Nephron (organoid): ENCODE results near the gene MTA1.

Experiments
- H3K27ac Mint-ChIP-seq, 3 experiments: 2 replicates each; pipeline ENCODE4 v1.8.0; 2020; ENCODE audit warnings: mixed read lengths in 3 of 3, mild to moderate bottlenecking in 2 of 3, moderate library complexity in 1 of 3
- H3K27me3 Mint-ChIP-seq: 2 replicates; pipeline ENCODE4 v1.8.0; 2021; ENCODE audit warnings: low read depth, mild to moderate bottlenecking, moderate library complexity, mixed read lengths
- H3K36me3 Mint-ChIP-seq: 2 replicates; pipeline ENCODE4 v1.8.0; 2020; ENCODE audit warnings: low read depth, mixed read lengths
- H3K4me1 Mint-ChIP-seq: 2 replicates; pipeline ENCODE4 v1.8.0; 2020; ENCODE audit warnings: mixed read lengths
- H3K4me3 Mint-ChIP-seq, 3 experiments: 2 replicates each; pipeline ENCODE4 v1.8.0; 2020; ENCODE audit warnings: mild to moderate bottlenecking in 3 of 3, mixed read lengths in 3 of 3, moderate library complexity in 2 of 3
- H3K9me3 Mint-ChIP-seq: 2 replicates; pipeline ENCODE4 v1.8.0; 2020; ENCODE audit warnings: mixed read lengths
- CTCF ChIP-seq, 3 experiments: fragments of 200-600 bp; sonication (generic); IDR thresholded peaks; one replicate each; pipeline ENCODE4 v1.5.0; 2021; ENCODE audit warnings: antibody characterized with exemption in 3 of 3; ENCODE audit not compliant: unreplicated experiment in 3 of 3

MTA1 gene

GRCh38 chr14:105450123-105450505 is 30.5 kb downstream of the MTA1 start:
- no peak overlapping the region for H3K4me3 Mint-ChIP-seq
- H3K27me3 Mint-ChIP-seq, result no peaks in the 10 kb centered on the region
- no peak overlapping the region for H3K27ac Mint-ChIP-seq
- peaks cover 23% of the 10 kb centered on the region for H3K36me3 Mint-ChIP-seq
- no peaks in the 10 kb centered on the region for H3K4me1 Mint-ChIP-seq
- no peak for TF ChIP-seq CTCF (IDR thresholded peaks at IDR 0.05; ENCODE audit: unreplicated experiment in 3 of 3)
- no peaks in the 10 kb centered on the region for H3K9me3 Mint-ChIP-seq

GRCh38 chr14:105450864-105451720 is 31.5 kb downstream of the MTA1 start:
- TF ChIP-seq CTCF (IDR thresholded peaks at IDR 0.05; ENCODE audit: unreplicated experiment in 3 of 3), result no peak
- Mint-ChIP-seq H3K4me1 (no peaks in the 10 kb centered on the region), H3K36me3 (peaks cover 28% of the 10 kb centered on the region), H3K9me3 (no peaks in the 10 kb centered on the region), H3K27me3 (no peaks in the 10 kb centered on the region), H3K4me3 (no peak overlapping the region), H3K27ac (no peak overlapping the region)

- no peaks in the 10 kb centered on the region for H3K4me1 Mint-ChIP-seq
- H3K9me3 Mint-ChIP-seq, result no peaks in the 10 kb centered on the region
- no peaks in the 10 kb centered on the region for H3K27me3 Mint-ChIP-seq
- H3K4me3 Mint-ChIP-seq, result no peak overlapping the region
- no peak for TF ChIP-seq CTCF (IDR thresholded peaks at IDR 0.05; ENCODE audit: unreplicated experiment in 3 of 3)
- no peak overlapping the region for H3K27ac Mint-ChIP-seq
- H3K36me3 Mint-ChIP-seq, result peaks cover 28% of the 10 kb centered on the region
Observed at GRCh38 chr14:105452963-105453362, 33.3 kb downstream of the MTA1 start.

- Mint-ChIP-seq H3K36me3 (peaks cover 28% of the 10 kb centered on the region), H3K4me3 (no peak overlapping the region), H3K27ac (no peak overlapping the region), H3K9me3 (no peaks in the 10 kb centered on the region), H3K27me3 (no peaks in the 10 kb centered on the region), H3K4me1 (no peaks in the 10 kb centered on the region)
- no peak for TF ChIP-seq CTCF (IDR thresholded peaks at IDR 0.05; ENCODE audit: unreplicated experiment in 3 of 3)
Observed at GRCh38 chr14:105453847-105454246, 34.2 kb downstream of the MTA1 start.

GRCh38 chr14:105455086-105455640 is 35.5 kb downstream of the MTA1 start:
- Mint-ChIP-seq H3K4me1 (no peaks in the 10 kb centered on the region), H3K36me3 (peaks cover 28% of the 10 kb centered on the region), H3K9me3 (no peaks in the 10 kb centered on the region), H3K27ac (no peak overlapping the region), H3K27me3 (no peaks in the 10 kb centered on the region), H3K4me3 (no peak overlapping the region)
- TF ChIP-seq CTCF (IDR thresholded peaks at IDR 0.05; ENCODE audit: unreplicated experiment in 3 of 3), result no peak
